ENCODE data around the gene SYT6.

DNA sequence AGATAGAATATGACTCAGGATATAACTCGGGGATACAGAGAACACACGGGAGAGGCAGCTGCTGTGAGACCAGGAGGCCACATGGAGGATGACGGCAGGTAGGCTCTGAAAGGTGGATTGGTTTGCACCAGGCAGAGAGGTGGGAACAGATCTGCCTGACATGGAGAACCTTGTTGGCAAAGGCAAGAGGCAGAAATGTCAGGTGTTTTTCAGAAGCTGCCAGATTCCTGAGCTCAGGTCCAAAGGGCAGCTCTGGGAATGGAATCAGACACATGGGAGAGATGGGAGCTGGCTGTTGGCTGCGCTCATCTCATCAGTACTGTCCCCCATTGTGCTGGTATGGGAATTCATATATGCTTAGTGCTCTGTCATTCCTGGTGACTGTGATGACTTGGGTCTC, 19.2 kb downstream of the SYT6 start:
- TF ChIP-seq CTCF (IDR thresholded peaks at IDR 0.05; ENCODE audit: insufficient read depth, low read length, poor library complexity, severe bottlenecking) (no peak), EZH2phosphoT487 (conservative IDR thresholded peaks at IDR 0.05; ENCODE audit: low read length) (no peak)

All from SU-DHL-6 (cell line).